Body of pancreas (tissue), 4 donors: Measurements from ENCODE around the gene ZNF664. TPM values are rescaled to one million over a fixed set of nuclear protein-coding genes. Genes with fewer than 3 reads are reported as not detected.

ENCODE experiments used
- ATAC-seq: fragments of 150-250 bp; one replicate; pipeline ENCODE4 v1.9.1; 2016
- DNase-seq, 4 donors: peaks; one replicate each; pipeline ENCODE4 v3.0.0-alpha.2; 2019
- H3K27ac ChIP-seq, 4 donors: fragments of 200-600 bp; sonication (generic); 1 replicate in 3 of 4; 2 replicates in 1 of 4; pipeline versions ENCODE4 v1.5.1 to v1.6.1; 2016 to 2019; ENCODE audit warnings: mild to moderate bottlenecking in 1 of 4, mixed read lengths in 1 of 4, moderate library complexity in 1 of 4
- H3K27me3 ChIP-seq, 2 donors: fragments of 200-600 bp; sonication (generic); one replicate each; pipeline ENCODE4 v1.6.0; 2016; ENCODE audit warnings: mild to moderate bottlenecking in 1 of 2
- H3K36me3 ChIP-seq, 2 donors: fragments of 200-600 bp; sonication (generic); replicated peaks in 1 of 2; 2 replicates each; pipeline ENCODE4 v1.5.1; 2016; ENCODE audit warnings: low read depth in 2 of 2; ENCODE audit not compliant: insufficient read depth in 1 of 2
- H3K4me1 ChIP-seq: fragments of 200-600 bp; sonication (generic); one replicate; pipeline ENCODE4 v1.6.0; 2016
- H3K4me3 ChIP-seq, 2 donors: fragments of 200-600 bp; sonication (generic); 1 replicate in 1 of 2; 2 replicates in 1 of 2; pipeline ENCODE4 v1.5.1; 2016 to 2019
- H3K9me3 ChIP-seq, 3 donors: fragments of 200-600 bp; sonication (generic); 1 replicate in 2 of 3; 2 replicates in 1 of 3; pipeline ENCODE4 v1.5.1; 2016
- CTCF ChIP-seq, 7 experiments: fragments of 450-650 bp in 4 of 7; fragments of 200-600 bp in 3 of 7; sonication (generic) in 3 of 7; IDR thresholded peaks; one replicate each; pipeline ENCODE4 v1.5.1; 2016 to 2019; ENCODE audit warnings: antibody characterized with exemption in 7 of 7
- POLR2A ChIP-seq, 3 donors: fragments of 450-650 bp; IDR thresholded peaks; one replicate each; pipeline ENCODE4 v1.6.1; 2016; ENCODE audit warnings: antibody characterized with exemption in 3 of 3, mild to moderate bottlenecking in 2 of 3
- WGBS, 2 donors: methylation state at CpG; one replicate each; pipeline ENCODE4 v1.1.5; 2017; 5-methylcytosine and 5-hydroxymethylcytosine counted together
- intact Hi-C: fragments of 100-400 bp; cut with DNase I; formaldehyde crosslinking; loops from one replicate; pipeline ENCODE4 v1.15.1; 2023
- total RNA-seq, 2 donors: library from RNA; depleted of rRNA; stranded (reverse); fragments of >200 nt; gene quantifications; one replicate each; pipeline ENCODE4 v1.1.0, GENCODE V29; 2016

ZNF664 gene
- total RNA-seq, 2 donors from 2014 or later = 32.6 to 53.2 TPM

GRCh38 chr12:123954647-123955350 lies 18.2 kb upstream of the ZNF664 start:
- peaks cover 13% of the 10 kb centered on the region for H3K4me1 ChIP-seq
- intact Hi-C loops = no loop called here
- TF ChIP-seq POLR2A (IDR thresholded peaks at IDR 0.05) (no peak), CTCF (IDR thresholded peaks at IDR 0.05) (no peak)
- H3K4me3 ChIP-seq = no peak overlapping the region
- H3K27ac ChIP-seq = no peak overlapping the region
- DNase-seq (no peak), ATAC-seq (no peak)
- 86 to 87% methylated on average over 6 to 10 of the region's 10 CpGs for WGBS, 2 donors
- H3K36me3 ChIP-seq = no peaks in the 10 kb centered on the region
- H3K27me3 ChIP-seq = no peaks in the 10 kb centered on the region
- no peaks in the 10 kb centered on the region for H3K9me3 ChIP-seq

- TF ChIP-seq CTCF (IDR thresholded peaks at IDR 0.05) = no peak
- TF ChIP-seq POLR2A (IDR thresholded peaks at IDR 0.05) = no peak
- no peaks in the 10 kb centered on the region for H3K9me3 ChIP-seq
- 92 to 93% methylated on average over 9 of the region's 9 CpGs for WGBS, 2 donors
- no peak overlapping the region for H3K4me3 ChIP-seq
- DNase-seq (no peak), ATAC-seq (no peak)
- H3K36me3 ChIP-seq = no peaks in the 10 kb centered on the region
- H3K4me1 ChIP-seq = peaks cover 6% of the 10 kb centered on the region
- H3K27me3 ChIP-seq = no peaks in the 10 kb centered on the region
- intact Hi-C loops = no loop called here
- H3K27ac ChIP-seq = no peak overlapping the region
Observed at GRCh38 chr12:123956249-123956648, 16.8 kb upstream of the ZNF664 start.

- ATAC-seq = no peak
- 77 to 91% methylated on average over 3 of the region's 3 CpGs for WGBS, 2 donors
- H3K4me3 ChIP-seq = no peak overlapping the region
- DNase-seq = no peak
- no peaks in the 10 kb centered on the region for H3K36me3 ChIP-seq
- TF ChIP-seq CTCF (IDR thresholded peaks at IDR 0.05) (no peak), POLR2A (IDR thresholded peaks at IDR 0.05) (no peak)
- H3K4me1 ChIP-seq = peaks cover 5% of the 10 kb centered on the region
- no peak overlapping the region for H3K27ac ChIP-seq
- H3K27me3 ChIP-seq = no peaks in the 10 kb centered on the region
- H3K9me3 ChIP-seq = no peaks in the 10 kb centered on the region
- intact Hi-C loops = no loop called here
Observed at GRCh38 chr12:123957196-123957595, 15.8 kb upstream of the ZNF664 start.

GRCh38 chr12:123958462-123958861 lies 14.6 kb upstream of the ZNF664 start:
- H3K27ac ChIP-seq = no peak overlapping the region
- 84 to 89% methylated on average over 8 of the region's 8 CpGs for WGBS, 2 donors
- no peak overlapping the region for H3K4me3 ChIP-seq
- no peaks in the 10 kb centered on the region for H3K4me1 ChIP-seq
- no peaks in the 10 kb centered on the region for H3K36me3 ChIP-seq
- ATAC-seq = peak; percentile 48
- no peak for TF ChIP-seq POLR2A (IDR thresholded peaks at IDR 0.05)
- no peak for TF ChIP-seq CTCF (IDR thresholded peaks at IDR 0.05)
- no peaks in the 10 kb centered on the region for H3K27me3 ChIP-seq
- DNase-seq = no peak
- intact Hi-C loops = no loop called here
- H3K9me3 ChIP-seq = no peaks in the 10 kb centered on the region

GRCh38 chr12:123958876-123959275 lies 14.1 kb upstream of the ZNF664 start:
- no peaks in the 10 kb centered on the region for H3K9me3 ChIP-seq
- H3K27me3 ChIP-seq = no peaks in the 10 kb centered on the region
- DNase-seq = no peak
- no peak for TF ChIP-seq CTCF (IDR thresholded peaks at IDR 0.05)
- no peak for TF ChIP-seq POLR2A (IDR thresholded peaks at IDR 0.05)
- intact Hi-C loops = no loop called here
- 86 to 92% methylated on average over 9 of the region's 9 CpGs for WGBS, 2 donors
- ATAC-seq = no peak
- H3K36me3 ChIP-seq = no peaks in the 10 kb centered on the region
- no peak overlapping the region for H3K4me3 ChIP-seq
- H3K4me1 ChIP-seq = no peaks in the 10 kb centered on the region
- no peak overlapping the region for H3K27ac ChIP-seq
